Activated T-helper 9 cell treated with anti-CD3 and anti-CD28 coated beads, Interleukin-2, amount 50 U/mL, for 16 hours (primary cell): ENCODE data around the gene RARRES1.

ENCODE experiments used
- DNase-seq: peaks from one replicate; pipeline ENCODE4 v3.0.0-alpha.2; 2020; ENCODE audit warnings: low read depth

Gene RARRES1

DNA sequence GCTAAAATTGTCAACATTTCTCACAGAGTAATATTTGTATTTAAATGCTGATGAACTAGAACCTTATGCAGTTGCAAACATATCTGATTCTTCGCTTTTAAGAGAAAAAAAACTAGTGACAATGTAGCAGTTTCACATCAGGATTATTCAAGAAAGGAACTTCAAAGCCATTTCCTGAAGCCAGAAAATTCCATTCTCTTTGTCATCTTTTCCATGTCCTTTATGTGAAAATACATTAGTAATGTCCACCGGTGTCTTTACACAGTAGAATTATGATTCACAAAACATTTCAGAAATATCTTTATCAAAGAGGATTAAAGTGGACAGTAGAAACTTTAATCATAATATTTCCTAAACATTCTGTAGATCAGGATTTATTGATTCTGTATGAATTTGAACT, 47.1 kb downstream of the RARRES1 start:
- no peak for DNase-seq

DNA sequence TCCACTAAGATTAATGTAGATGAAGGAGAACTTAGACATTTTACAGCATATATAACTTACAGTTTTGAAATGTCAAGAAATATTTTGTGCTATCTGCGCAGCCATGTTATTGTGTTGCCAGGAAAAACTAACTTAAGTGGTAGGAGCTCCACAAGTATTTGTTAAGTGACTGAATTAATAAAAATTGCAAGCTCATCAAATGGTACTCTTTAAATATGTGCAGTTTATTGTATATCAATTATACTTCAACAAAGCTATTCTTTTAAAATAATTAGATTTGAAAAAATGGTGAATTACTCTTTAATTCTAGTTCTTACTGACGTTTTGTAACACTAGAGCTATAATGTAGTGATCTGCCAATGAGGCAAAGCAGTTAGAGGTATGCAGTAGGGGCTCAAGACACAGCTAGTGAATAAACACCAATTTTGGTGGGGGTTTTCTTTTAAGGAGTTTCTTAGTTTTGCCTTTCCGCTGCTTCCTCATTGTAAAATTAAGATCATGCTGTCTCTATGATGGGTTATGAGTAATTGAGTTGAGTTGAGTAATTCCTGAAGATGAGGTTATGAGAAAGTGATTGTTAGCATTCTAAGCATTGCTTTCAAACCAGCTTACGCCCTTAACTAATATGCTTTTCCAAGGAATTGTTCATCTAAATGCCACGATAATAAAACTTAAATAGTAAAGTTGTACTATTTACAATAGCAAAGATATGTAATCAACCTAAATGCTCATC, 48.9 kb downstream of the RARRES1 start:
- DNase-seq = no peak

DNA sequence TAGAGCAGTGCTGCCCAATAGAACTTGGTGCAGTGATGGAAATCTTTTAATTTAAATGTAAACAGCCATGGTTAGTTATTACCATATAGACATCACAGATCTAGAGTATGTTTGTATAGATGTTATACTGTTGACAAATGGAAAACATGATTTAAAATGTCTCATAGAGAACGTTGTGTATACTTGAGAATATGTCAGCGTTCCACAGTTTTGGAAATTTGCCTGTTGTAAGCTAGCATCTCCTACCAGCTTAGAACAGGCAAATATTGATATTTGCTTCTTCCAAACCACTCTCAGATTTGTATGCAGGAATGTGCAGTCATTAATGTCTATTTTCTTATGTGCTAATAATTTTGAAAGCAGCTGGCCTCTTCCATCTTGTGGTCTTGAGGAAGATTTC, 51.4 kb downstream of the RARRES1 start:
- DNase-seq = no peak

DNA sequence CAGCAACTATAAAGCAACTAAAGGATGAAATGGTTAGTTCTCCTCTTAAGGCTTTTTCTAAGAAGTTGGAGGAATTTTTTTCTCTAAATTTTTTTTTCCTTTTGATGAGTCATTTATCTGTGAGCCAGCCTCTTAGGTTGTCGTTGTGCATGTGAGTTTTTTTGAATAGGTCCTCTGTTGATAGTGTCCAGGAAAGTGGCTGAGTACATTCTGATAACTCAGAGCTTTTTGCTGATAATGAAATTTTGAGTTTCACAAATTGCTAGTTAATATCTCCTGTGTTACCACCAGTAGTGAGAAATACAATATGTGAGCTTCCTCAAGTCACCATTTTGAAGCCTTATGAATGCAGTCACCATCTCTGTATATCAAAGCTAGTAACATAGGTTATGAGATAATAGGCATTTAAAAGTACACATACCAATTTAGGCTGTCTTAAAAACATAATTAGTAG, 52.7 kb downstream of the RARRES1 start:
- no peak for DNase-seq

DNA sequence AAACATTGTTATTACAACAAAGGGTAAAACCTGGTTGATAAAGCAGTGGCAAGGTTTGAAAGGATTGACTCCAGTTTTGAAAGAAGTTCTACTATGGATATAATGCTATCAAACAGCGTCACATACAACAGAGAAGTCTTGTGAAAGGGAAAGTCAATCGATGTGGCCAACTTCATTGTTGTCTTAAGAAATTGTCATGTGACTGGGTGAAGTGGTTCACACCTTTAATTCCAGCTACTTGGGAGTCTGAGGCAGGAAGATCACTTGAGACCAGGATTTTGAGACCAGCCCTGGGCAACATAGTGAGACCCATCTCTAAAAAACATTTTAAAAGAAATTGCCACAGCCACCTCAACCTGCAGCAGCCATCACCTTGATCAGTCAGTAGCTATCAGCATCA, 53.6 kb downstream of the RARRES1 start:
- DNase-seq = no peak

DNA sequence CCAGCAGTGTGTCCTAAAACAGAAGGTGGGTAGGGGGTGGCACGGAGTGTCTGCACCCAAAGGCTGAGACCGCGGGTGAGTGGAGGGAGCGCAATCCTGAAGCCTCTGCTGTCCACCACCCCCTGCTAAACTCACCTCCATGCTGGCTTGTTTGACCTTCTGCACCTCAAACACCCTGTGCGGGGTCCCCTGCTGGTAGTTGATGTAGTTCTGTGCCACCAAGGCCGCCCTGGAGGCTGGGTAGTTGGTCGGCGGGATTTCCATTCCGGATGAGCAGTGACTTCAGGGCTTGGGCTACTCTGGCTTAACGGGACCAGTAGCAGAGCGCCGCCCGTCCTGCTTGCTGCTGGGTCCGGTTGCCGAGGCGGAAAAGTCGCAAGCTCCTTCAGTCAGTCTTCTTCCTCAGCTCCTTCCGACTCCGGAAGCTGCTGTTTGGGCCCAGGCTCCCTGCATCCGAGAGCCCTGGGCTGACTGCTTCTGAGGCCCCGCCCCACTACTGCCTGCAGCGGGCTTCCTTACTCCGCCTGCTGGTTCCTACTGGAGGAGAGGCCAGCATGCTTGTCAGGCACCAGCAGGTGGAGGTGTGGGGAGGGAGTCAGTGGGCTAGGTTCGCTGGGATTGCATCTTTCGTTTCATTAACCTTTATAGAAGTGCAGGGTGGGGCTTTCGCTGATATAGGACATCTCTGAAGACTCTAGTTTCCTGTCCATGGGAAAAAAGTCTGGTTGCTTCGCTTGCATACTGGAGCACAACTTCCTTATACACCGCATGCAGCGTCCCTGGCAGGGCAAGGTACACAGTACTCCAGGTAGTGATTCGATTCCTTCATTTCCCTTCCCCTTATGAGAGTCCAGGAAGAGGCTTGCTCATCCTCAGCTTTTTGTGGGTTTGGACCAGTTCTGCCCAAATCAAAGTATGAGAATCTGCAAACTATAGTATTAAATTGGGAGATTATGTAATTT, 59.8 kb downstream of the RARRES1 start, which contains the start of gene LXN:
Gene LXN (minus strand): TSS at position 434 of the 962 bp plus-strand sequence. CDS start 170 bp downstream, at position 264.
- DNase-seq = peak; percentile 60

DNA sequence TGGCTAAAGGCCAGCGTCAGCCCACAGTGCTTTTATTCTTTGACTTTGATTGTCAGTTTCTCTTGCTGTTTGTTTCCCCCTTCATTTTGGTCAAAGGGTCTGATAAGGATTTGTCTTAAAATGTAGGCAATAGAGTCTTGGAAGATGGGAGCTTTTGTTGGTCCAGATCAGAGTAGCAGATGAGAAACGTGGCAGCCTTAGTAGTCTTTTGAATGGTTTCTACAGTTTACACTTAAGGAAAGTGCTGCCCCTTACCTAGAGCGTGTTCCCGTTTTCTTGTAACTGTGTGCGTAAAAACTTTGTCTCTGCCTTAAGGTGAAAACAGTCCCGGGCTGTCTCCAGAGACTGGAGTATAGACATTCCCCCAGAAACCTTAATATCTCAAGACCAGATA, 60.4 kb downstream of the RARRES1 start:
- DNase-seq = no peak

DNA sequence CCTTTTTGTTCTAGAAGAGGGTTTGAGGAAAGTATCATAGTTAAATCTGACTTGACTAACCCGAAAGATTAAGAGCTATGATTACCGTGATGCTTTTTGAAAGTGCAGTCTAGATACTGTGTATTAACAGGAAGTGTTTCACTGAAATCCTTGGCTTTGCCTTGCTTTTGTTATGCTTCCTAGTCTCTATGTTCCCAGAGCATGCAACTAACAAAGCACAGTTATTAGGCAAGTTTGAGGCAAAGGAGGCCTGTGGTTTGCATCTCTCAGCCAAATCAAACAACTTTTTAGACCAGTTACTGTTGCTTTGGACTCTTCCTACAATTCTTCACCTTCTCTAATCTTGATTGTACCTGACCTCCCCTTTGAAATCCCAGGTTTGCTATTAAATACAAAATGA, 63.8 kb downstream of the RARRES1 start:
- DNase-seq = no peak

DNA sequence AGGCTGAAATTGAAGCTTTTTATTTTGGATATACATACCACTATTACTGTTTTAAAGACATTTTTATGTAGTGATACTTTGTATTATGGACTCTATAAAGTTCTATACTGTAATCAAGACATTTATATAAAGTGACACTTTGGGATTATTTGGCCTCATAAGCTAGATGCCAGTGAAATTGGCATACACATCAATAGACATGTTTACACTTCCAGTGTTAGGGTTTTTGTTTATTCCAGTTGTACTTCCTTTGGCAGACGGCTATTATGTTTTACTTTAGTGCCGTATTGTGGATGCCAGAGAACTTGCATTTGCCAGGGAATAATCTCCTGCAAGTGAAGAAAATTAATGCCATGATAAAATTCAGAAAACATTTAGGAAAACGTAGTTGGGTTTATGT, 65.8 kb downstream of the RARRES1 start:
- no peak for DNase-seq

DNA sequence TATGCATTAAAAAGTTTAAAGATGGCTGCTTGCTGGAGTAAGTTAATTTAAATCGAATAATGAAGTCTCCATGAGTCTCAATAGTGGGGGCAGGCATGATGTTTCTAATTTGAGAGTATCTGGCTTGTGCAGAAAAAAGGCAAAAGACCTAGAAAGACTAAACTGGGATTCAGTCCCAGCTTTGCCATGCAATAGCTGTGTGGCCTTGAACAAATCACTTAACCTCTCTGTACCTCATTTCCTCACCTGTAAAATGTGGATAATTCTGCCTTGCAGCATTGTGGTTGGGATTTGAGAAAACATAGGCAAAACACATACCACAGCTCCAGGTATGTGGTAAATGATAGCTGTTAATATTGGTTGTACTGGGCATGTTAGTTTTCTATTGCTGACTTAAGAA, 68.4 kb downstream of the RARRES1 start:
- no peak for DNase-seq

DNA sequence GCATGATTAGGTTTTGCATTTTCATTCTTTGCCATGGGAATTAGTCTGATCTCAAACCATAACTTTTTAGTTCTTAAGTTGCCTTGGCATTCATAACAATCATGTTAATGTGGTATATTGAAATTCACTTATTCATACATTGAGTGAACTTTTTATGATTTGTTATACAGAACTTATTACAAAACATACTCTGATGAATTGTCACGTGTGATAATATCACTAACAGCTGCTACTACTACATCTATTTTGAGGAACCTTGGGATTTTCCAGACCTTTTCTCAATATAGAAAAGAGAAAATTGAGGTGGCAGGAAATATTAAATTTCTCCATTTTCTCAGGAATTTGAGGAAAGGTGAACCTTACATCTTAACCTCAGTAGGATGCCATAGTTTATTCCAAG, 69.0 kb downstream of the RARRES1 start:
- DNase-seq = no peak

DNA sequence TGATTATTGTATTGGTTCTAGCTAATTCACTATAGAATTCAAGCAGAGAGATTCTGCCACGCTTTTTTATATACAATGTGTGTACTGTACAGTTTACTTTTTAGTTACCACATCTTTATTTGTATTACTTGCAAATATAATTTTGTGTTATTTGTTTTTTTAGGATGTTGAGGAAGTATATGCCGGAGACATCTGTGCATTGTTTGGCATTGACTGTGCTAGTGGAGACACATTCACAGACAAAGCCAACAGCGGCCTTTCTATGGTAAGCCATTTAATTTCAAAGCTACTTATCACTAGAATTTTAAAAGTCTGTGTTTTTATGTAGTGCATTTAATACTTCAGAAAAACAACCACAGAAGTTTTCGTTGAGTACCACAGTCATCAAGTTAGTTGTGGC, 71.5 kb downstream of the RARRES1 start:
- DNase-seq = no peak

DNA sequence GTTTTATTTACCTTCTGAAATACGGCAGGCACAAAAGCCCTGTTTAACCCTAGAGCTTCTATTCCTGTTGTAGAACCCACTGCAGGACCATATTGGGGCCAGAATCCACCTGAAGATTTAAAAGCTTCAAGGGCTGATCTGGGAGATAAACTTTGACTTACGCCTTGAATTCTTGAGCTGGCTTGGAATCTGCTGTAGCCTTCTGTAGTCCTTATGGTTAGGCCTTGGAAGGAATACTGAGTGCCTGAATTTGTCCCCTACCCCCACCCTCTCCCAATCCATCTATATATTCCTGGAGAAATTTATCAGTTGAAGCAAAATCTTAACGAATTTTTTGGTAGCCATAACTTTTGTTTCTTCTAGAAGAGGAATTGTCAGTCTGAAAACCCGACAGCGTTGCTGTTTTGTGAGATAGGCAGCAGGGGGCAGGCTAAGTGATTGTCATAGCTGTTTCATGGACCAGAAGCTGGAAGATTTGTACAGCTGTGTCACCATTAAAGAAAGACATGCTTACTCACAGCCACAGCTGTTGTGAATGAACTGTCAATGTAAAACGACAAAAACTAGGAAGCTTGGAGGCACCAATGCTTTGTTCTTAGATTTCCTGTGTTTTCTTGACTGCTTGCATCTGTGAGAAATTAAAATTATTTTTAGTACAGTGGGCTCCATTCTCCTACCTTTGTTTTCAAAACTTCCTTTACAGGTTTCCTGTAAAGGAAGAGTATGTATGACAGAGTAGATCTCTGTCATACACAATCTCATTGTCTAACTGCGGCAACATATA, 72.6 kb downstream of the RARRES1 start:
- DNase-seq = peak; percentile 13

DNA sequence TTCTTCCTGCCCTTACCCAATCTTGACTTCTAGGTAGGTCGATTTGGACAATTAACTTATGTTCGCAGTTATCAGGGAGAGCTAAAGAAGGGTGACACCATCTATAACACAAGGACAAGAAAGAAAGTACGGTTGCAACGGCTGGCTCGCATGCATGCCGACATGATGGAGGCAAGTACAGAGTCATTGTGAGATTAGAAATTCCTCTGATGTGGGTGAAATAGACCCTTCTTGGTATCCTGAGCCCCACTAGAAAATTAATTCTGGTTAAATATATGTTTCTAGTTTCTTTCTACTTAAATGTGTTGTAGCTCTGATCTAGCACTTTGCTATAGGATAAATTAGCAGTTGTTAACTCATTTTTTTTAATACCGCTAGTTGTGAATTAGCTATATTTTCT, 73.4 kb downstream of the RARRES1 start:
- DNase-seq = no peak

DNA sequence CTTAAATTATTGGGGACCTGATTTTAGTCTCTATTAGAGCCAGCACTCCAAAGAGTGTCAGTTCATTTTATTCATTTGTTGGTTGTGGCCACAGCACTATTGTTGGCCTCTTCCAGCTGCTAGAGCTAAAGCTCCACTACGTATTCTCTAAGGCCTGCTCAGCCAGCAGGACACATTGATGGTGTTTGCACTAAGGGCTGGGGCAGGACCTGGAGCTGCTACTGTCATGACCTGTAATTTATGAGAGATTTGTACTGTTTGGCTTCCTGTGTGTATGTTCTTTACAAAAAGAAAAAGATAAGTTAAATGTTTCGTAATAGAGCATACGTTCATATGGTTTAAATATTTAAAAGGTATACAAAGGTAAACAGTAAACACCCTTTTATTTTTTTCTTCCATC, 79.8 kb downstream of the RARRES1 start:
- no peak for DNase-seq

DNA sequence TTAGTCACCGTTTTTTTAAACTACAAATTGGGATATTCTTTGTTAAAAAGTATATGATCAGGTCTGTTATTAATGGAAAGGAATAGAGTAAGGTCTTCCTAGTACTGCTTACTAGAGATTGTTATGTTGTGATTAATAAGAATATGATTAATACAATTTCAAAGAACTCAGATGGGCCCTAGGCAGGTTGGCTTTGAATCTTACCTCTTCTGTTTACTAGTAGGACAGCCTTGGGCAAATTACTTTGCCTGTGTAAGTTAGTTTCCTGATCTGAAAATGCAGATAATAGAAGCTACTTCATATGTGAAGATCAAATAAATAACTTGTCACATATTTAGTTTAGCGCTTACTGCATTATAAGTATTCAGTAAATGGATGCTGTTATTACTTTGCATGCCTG, 81.1 kb downstream of the RARRES1 start:
- no peak for DNase-seq

DNA sequence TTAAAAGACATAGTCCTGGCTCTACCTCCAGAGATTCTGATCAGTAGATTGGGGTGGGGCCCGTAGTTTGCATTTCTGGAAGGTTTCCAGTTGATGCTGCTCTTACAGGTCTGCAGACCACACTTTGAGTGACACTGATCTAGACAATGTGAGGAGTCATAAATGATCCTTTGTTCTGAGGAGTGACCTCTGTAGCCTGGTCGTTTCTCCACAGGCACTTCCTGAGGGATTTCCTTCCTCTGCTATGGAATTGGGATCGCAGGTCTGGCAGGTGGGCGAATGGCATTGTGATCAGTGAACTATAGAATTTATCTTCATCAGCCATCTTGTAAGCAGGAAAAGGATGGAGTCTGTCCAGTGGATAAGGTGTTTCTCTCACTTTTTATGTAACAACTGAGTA, 82.5 kb downstream of the RARRES1 start:
- no peak for DNase-seq
